Stimulated activated CD8-positive, alpha-beta memory T cell treated with anti-CD3 and anti-CD28 coated beads, Interleukin-7, amount 100 ng/mL, for 4 hours (primary cell): ENCODE results near the gene FOXP2.

ENCODE experiments used
- DNase-seq, 2 donors: peaks; one replicate each; pipeline ENCODE4 v3.0.0-alpha.2; 2020; ENCODE audit warnings: low read depth in 2 of 2

Gene FOXP2

GRCh38 chr7:114715907-114716306 is 301.3 kb downstream of the FOXP2 start:
- no peak for DNase-seq

DNA sequence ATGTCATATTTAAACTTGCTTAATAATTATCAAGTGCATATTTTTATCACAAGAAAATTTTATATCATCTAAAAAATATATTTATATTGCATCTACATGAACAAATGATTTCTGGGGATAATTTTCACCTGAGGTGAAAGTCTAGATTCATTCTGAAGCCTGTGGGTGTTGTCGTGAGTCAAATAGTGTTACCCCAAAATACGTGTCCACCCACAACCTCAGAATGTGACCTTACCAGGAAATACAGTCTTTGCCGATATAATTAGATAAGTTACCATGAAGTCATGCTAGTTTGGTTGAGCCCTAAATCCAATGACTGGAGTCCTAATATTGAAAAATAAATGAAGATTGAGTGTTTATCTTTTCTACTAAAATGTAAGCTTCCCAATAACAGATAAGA is 304.2 kb downstream of the FOXP2 start:
- no peak for DNase-seq

DNA sequence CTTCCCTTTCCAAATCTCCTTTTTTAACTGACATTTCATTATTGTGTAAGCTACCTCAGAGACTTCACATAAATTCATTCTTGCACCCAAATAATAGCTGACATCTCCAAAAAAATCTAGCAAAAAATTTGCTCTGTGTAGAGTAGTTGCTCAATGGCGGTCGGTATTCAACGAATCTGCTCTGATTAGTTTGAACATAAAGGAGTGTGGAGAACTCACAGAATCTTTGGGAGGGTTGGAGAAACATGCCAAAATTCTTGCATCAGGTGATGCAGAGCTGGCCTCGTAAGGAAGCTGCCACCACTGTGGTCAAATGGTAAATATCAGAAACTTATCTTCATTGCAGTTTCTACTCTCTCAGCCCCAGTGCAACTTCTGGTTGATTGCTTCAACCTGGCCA is 306.1 kb downstream of the FOXP2 start:
- no peak for DNase-seq

GRCh38 chr7:114722562-114722961 is 307.9 kb downstream of the FOXP2 start:
- DNase-seq = no peak

DNA sequence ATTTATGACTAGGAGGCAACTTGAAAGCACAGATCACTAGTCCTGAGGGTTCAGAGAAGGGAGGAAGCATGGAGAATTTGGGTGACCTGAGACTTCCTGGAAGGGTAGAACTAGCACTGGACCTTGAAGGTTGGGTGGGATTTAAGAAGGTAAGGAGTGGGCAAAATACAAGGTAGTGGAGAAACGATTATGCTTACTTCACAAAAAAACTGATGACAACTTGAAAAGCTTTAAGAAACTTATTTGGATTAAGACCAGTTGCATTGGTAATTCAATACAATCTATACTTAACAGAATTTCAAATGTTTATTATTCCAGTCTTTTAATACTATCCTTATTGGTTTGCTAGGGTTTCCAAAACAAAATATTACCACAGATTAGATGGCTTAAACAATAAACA is 308.7 kb downstream of the FOXP2 start:
- no peak for DNase-seq

- DNase-seq = no peak
These were observed 325.5 kb downstream of the FOXP2 start for GRCh38 chr7:114740095-114740494.

DNA sequence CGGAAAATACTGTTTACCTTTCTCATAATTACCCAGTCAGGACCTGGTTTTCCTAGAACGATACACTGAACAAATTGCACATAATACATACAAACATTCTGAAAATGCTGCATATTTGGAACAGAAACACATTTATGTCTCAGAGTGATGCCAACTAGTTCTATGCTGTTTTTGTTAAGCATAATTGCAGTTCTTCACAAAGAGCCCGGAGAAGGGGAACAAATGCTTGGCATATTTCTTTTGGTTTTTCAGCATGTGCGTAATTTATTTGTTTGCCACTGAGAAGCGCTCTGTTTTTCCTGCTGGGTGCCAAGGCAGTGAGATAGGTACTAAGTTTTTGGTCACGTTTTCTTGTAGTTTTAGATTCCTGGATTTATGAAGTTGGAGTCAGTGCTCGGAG is 326.3 kb downstream of the FOXP2 start:
- DNase-seq = no peak

- no peak for DNase-seq
These were observed 327.3 kb downstream of the FOXP2 start for GRCh38 chr7:114741911-114742310.
